Measurements from ENCODE around the gene MAT1A. TPM values are rescaled to one million over a fixed set of nuclear protein-coding genes. Genes with fewer than 3 reads are reported as not detected.

The MAT1A gene
- total and polyA plus RNA-seq, 2 of the 13 experiments (the other 11 are each of a cell fraction or from before 2014, with no cell fraction given): 57.1 to 76.9 TPM

DNA sequence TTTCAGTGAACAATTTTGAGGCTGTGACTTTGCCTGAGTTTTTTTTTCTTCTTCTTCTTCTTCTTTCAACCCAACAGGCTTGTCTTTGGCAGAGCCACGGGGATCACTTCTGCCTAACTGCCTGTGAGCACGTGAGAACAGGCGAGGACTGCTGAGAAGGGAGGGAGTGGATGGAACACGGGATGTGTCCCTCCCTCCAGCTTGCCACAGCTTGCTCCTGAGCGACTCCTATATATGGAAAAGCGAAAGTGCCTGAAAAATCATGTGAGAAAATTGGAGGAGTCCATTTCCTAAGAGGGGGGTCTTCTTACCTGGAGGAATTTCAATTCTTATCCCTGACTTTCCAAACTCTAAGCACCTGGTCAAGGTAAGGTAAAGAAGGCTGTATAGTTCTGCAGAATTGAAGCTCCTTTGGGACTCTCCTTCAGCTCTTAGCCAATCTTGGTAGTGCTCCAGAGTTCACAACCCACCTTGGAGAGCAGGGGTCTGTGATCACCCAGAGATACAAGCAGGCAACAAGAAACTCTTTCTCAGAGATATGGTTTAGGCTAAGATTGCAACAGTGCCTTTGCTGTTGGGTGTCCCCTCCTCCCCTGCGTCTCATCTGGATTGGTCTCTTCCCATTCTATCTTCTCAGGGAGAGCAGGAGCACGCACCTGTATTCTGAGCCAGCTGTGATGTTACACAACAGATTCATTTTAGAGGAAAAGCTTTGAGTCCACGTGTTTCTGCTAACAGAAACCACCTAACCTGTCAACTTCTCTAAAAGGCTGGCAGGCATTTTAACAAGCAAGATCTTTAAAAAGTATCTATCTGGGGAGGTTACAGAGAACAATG is at the start of gene MAT1A (continued):
- TF ChIP-seq, protein P1, sequence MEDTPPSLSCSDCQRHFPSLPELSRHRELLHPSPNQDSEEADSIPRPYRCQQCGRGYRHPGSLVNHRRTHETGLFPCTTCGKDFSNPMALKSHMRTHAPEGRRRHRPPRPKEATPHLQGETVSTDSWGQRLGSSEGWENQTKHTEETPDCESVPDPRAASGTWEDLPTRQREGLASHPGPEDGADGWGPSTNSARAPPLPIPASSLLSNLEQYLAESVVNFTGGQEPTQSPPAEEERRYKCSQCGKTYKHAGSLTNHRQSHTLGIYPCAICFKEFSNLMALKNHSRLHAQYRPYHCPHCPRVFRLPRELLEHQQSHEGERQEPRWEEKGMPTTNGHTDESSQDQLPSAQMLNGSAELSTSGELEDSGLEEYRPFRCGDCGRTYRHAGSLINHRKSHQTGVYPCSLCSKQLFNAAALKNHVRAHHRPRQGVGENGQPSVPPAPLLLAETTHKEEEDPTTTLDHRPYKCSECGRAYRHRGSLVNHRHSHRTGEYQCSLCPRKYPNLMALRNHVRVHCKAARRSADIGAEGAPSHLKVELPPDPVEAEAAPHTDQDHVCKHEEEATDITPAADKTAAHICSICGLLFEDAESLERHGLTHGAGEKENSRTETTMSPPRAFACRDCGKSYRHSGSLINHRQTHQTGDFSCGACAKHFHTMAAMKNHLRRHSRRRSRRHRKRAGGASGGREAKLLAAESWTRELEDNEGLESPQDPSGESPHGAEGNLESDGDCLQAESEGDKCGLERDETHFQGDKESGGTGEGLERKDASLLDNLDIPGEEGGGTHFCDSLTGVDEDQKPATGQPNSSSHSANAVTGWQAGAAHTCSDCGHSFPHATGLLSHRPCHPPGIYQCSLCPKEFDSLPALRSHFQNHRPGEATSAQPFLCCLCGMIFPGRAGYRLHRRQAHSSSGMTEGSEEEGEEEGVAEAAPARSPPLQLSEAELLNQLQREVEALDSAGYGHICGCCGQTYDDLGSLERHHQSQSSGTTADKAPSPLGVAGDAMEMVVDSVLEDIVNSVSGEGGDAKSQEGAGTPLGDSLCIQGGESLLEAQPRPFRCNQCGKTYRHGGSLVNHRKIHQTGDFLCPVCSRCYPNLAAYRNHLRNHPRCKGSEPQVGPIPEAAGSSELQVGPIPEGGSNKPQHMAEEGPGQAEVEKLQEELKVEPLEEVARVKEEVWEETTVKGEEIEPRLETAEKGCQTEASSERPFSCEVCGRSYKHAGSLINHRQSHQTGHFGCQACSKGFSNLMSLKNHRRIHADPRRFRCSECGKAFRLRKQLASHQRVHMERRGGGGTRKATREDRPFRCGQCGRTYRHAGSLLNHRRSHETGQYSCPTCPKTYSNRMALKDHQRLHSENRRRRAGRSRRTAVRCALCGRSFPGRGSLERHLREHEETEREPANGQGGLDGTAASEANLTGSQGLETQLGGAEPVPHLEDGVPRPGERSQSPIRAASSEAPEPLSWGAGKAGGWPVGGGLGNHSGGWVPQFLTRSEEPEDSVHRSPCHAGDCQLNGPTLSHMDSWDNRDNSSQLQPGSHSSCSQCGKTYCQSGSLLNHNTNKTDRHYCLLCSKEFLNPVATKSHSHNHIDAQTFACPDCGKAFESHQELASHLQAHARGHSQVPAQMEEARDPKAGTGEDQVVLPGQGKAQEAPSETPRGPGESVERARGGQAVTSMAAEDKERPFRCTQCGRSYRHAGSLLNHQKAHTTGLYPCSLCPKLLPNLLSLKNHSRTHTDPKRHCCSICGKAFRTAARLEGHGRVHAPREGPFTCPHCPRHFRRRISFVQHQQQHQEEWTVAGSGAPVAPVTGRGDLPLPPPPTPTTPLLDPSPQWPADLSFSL (CRISPR knock-in tag; IDR thresholded peaks at IDR 0.05): no peak
- no peak for TF ChIP-seq NFRKB (IDR thresholded peaks at IDR 0.05)
- no peak; the same call in 1 of the 2 replicates for TF ChIP-seq ZNF143 (CRISPR knock-in tag; IDR thresholded peaks at IDR 0.05)
- TF ChIP-seq TRAFD1 (CRISPR knock-in tag; IDR thresholded peaks at IDR 0.05; ENCODE audit: borderline replicate concordance): no peak
- TF ChIP-seq CTCF (CRISPR knock-in tag; IDR thresholded peaks at IDR 0.05): peak; percentile 66
- peak; percentile 55 for TF ChIP-seq ZNF574 (CRISPR knock-in tag; IDR thresholded peaks at IDR 0.05)
- peak; percentile 46; the same call in 1 of the 2 replicates for TF ChIP-seq SPEN (CRISPR knock-in tag; IDR thresholded peaks at IDR 0.05; ENCODE audit: low read depth)
- no peak for TF ChIP-seq MAFF (IDR thresholded peaks at IDR 0.05; ENCODE audit: low read depth, low read length)
- TF ChIP-seq NCOA2 (CRISPR knock-in tag; IDR thresholded peaks at IDR 0.05): peak; percentile 21; the same call in 1 of the 2 replicates
- TF ChIP-seq ZBTB8A (CRISPR knock-in tag; IDR thresholded peaks at IDR 0.05; ENCODE audit: borderline replicate concordance, low read depth): no peak
- TF ChIP-seq ZSCAN9 (CRISPR knock-in tag; IDR thresholded peaks at IDR 0.05; ENCODE audit: borderline replicate concordance): peak; percentile 51; the same call in 1 of the 2 replicates
- no peak for TF ChIP-seq ZNF703 (CRISPR knock-in tag; IDR thresholded peaks at IDR 0.05; ENCODE audit: borderline replicate concordance)
- no peak; the same call in 1 of the 2 replicates for TF ChIP-seq SSRP1 (CRISPR knock-in tag; IDR thresholded peaks at IDR 0.05)
- TF ChIP-seq ZNF704 (CRISPR knock-in tag; IDR thresholded peaks at IDR 0.05; ENCODE audit: borderline replicate concordance): no peak

Measured in HepG2 (cell line).